Measurements from ENCODE around the gene FPR2.
A peak's percentile ranks its signal among the peaks of the same experiment; 100 is the strongest.

FPR2 gene

DNA sequence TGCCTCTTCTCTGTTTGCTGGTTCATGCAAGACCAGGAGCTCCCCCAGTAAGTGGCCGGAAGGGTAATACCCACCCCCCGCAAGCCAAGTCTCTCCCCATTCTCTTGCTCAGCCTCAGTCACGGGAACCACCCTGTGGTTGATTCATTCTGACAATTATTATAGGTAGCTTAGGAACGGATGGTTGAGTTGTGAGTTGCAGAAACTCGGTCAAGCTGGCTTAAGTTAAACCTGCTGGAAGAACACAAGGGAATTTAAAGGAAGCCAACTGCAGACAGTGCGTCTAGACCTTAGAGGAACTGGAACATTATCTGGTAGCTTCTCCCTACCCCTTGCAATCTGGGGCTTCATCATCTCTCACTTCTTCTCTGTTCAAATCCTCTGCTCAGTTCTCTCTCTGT lies 18.2 kb upstream of the FPR2 start:
- H3K27ac ChIP-seq (replicated peaks): no peak overlapping the region
- TF ChIP-seq, protein P1, sequence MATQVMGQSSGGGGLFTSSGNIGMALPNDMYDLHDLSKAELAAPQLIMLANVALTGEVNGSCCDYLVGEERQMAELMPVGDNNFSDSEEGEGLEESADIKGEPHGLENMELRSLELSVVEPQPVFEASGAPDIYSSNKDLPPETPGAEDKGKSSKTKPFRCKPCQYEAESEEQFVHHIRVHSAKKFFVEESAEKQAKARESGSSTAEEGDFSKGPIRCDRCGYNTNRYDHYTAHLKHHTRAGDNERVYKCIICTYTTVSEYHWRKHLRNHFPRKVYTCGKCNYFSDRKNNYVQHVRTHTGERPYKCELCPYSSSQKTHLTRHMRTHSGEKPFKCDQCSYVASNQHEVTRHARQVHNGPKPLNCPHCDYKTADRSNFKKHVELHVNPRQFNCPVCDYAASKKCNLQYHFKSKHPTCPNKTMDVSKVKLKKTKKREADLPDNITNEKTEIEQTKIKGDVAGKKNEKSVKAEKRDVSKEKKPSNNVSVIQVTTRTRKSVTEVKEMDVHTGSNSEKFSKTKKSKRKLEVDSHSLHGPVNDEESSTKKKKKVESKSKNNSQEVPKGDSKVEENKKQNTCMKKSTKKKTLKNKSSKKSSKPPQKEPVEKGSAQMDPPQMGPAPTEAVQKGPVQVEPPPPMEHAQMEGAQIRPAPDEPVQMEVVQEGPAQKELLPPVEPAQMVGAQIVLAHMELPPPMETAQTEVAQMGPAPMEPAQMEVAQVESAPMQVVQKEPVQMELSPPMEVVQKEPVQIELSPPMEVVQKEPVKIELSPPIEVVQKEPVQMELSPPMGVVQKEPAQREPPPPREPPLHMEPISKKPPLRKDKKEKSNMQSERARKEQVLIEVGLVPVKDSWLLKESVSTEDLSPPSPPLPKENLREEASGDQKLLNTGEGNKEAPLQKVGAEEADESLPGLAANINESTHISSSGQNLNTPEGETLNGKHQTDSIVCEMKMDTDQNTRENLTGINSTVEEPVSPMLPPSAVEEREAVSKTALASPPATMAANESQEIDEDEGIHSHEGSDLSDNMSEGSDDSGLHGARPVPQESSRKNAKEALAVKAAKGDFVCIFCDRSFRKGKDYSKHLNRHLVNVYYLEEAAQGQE (IDR thresholded peaks at IDR 0.05; ENCODE audit: insufficient replicate concordance, low read depth): no peak
- TF ChIP-seq CTCF (IDR thresholded peaks at IDR 0.05; ENCODE audit: insufficient read depth, low read length): no peak
- TF ChIP-seq GABPA (IDR thresholded peaks at IDR 0.05; ENCODE audit: low read depth): no peak
- TF ChIP-seq SPI1 (IDR thresholded peaks at IDR 0.05; ENCODE audit: borderline replicate concordance, low read depth): no peak

GRCh38 chr19:51743405-51743804 lies 17.6 kb upstream of the FPR2 start:
- no peak for DNase-seq (ENCODE audit: low read depth in 1 of 2, low spot score in 1 of 2)

More for the DNA sequence above, 18.2 kb upstream of the FPR2 start:
- DNase-seq (ENCODE audit: low read depth in 1 of 2, low spot score in 1 of 2): no peak
- no peaks in the 10 kb centered on the region for H3K27me3 ChIP-seq (ENCODE audit: insufficient read depth, poor library complexity, severe bottlenecking)
- H3K4me3 ChIP-seq (replicated peaks; ENCODE audit: insufficient read depth, low read length): no peak overlapping the region

GRCh38 chr19:51746731-51747130 lies 14.2 kb upstream of the FPR2 start:
- TF ChIP-seq SPI1 (IDR thresholded peaks at IDR 0.05; ENCODE audit: borderline replicate concordance, low read depth) (no peak), GABPA (IDR thresholded peaks at IDR 0.05; ENCODE audit: low read depth) (no peak)
- TF ChIP-seq, protein P1 (IDR thresholded peaks at IDR 0.05; ENCODE audit: insufficient replicate concordance, low read depth): no peak
- DNase-seq (ENCODE audit: low read depth in 1 of 2, low spot score in 1 of 2): no peak
- Histone ChIP-seq H3K27ac (replicated peaks) (no peak overlapping the region), H3K27me3 (ENCODE audit: insufficient read depth, poor library complexity, severe bottlenecking) (no peaks in the 10 kb centered on the region), H3K4me3 (replicated peaks; ENCODE audit: insufficient read depth, low read length) (no peak overlapping the region)

More at GRCh38 chr19:51743405-51743804, 17.6 kb upstream of the FPR2 start:
- Histone ChIP-seq H3K4me3 (replicated peaks; ENCODE audit: insufficient read depth, low read length) (no peak overlapping the region), H3K27me3 (ENCODE audit: insufficient read depth, poor library complexity, severe bottlenecking) (no peaks in the 10 kb centered on the region), H3K27ac (replicated peaks) (no peak overlapping the region)
- TF ChIP-seq GABPA (IDR thresholded peaks at IDR 0.05; ENCODE audit: low read depth) (no peak), POLR2AphosphoS5 (IDR thresholded peaks at IDR 0.05; ENCODE audit: low read depth) (no peak)

GRCh38 chr19:51749979-51750378 lies 11.0 kb upstream of the FPR2 start:
- TF ChIP-seq POLR2AphosphoS5 (IDR thresholded peaks at IDR 0.05; ENCODE audit: low read depth) (no peak), GABPA (IDR thresholded peaks at IDR 0.05; ENCODE audit: low read depth) (no peak), CTCF (IDR thresholded peaks at IDR 0.05; ENCODE audit: insufficient read depth, low read length) (no peak), SPI1 (IDR thresholded peaks at IDR 0.05; ENCODE audit: borderline replicate concordance, low read depth) (no peak)
- TF ChIP-seq, protein P1 (IDR thresholded peaks at IDR 0.05; ENCODE audit: insufficient replicate concordance, low read depth): no peak
- Histone ChIP-seq H3K4me3 (replicated peaks; ENCODE audit: insufficient read depth, low read length) (no peak overlapping the region), H3K27ac (replicated peaks) (peak overlapping the region; percentile 28), H3K27me3 (ENCODE audit: insufficient read depth, poor library complexity, severe bottlenecking) (no peaks in the 10 kb centered on the region)
- DNase-seq (ENCODE audit: low read depth in 1 of 2, low spot score in 1 of 2): no peak

All from HL-60 (cell line).